Smooth muscle cell (in vitro differentiated cells): ENCODE data around the gene MMP3. TPM values are rescaled to one million over a fixed set of nuclear protein-coding genes. Genes with fewer than 3 reads are reported as not detected.

Experiments
- DNase-seq: peaks from one replicate; lab custom pipeline; 2025; ENCODE audit not compliant: unreplicated experiment; lab: John Stamatoyannopoulos, UW
- H2AFZ ChIP-seq: fragments of 200-600 bp; sonication (generic); 2 replicates; pipeline ENCODE4 v1.6.0; 2016; ENCODE audit warnings: antibody characterized with exemption, low read depth, mild to moderate bottlenecking
- H3F3A ChIP-seq: fragments of 200-600 bp; sonication (generic); 2 replicates; pipeline ENCODE4 v1.6.0; 2017; ENCODE audit warnings: antibody characterized with exemption, low read depth
- H3K27ac ChIP-seq: fragments of 200-600 bp; sonication (generic); 2 replicates; pipeline ENCODE4 v1.5.1; 2016; ENCODE audit warnings: low read depth, mild to moderate bottlenecking
- H3K27me3 ChIP-seq: fragments of 200-600 bp; sonication (generic); 2 replicates; pipeline ENCODE4 v1.6.1; 2016; ENCODE audit warnings: low read depth, mild to moderate bottlenecking
- H3K36me3 ChIP-seq: fragments of 200-600 bp; sonication (generic); 2 replicates; pipeline ENCODE4 v1.5.1; 2016; ENCODE audit warnings: low read depth
- H3K4me1 ChIP-seq: fragments of 200-600 bp; sonication (generic); 2 replicates; pipeline ENCODE4 v1.5.1; 2016; ENCODE audit warnings: low read depth
- H3K4me2 ChIP-seq: fragments of 200-600 bp; sonication (generic); 2 replicates; pipeline ENCODE4 v1.6.0; 2016; ENCODE audit warnings: mild to moderate bottlenecking
- H3K4me3 ChIP-seq: fragments of 200-600 bp; sonication (generic); 2 replicates; pipeline ENCODE4 v1.5.1; 2016; ENCODE audit warnings: mild to moderate bottlenecking
- H3K79me2 ChIP-seq: fragments of 200-600 bp; sonication (generic); 2 replicates; pipeline ENCODE4 v1.6.0; 2016; ENCODE audit warnings: low read depth, mild to moderate bottlenecking
- H3K9ac ChIP-seq: fragments of 200-600 bp; sonication (generic); 2 replicates; pipeline ENCODE4 v1.6.0; 2016; ENCODE audit warnings: low read depth
- H3K9me3 ChIP-seq: fragments of 200-600 bp; sonication (generic); replicated peaks from 2 replicates; pipeline ENCODE4 v1.5.1; 2016; ENCODE audit warnings: low read depth
- H4K20me1 ChIP-seq: fragments of 200-600 bp; sonication (generic); 2 replicates; pipeline ENCODE4 v1.6.0; 2016; ENCODE audit warnings: low read depth
- WGBS: methylation state at CpG from one replicate; pipeline ENCODE4 v1.1.7; 2016; ENCODE audit warnings: low lambda C conversion rate; 5-methylcytosine and 5-hydroxymethylcytosine counted together
- polyA plus RNA-seq: library from polyadenylated mRNA; unstranded; fragments of >200 nt; fragmentation: Nextera tagmentation; extraction: Ambion mirVana; gene quantifications from 2 replicates; pipeline ENCODE4 v1.2.1, GENCODE V29; 2016
- total RNA-seq: library from RNA; depleted of rRNA; stranded (reverse); fragments of >200 nt; gene quantifications from 2 replicates; pipeline ENCODE4 v1.2.3, GENCODE V29; 2014
- TF ChIP-seq, protein P1 (sequence below): fragments of 200-600 bp; sonication (generic); IDR thresholded peaks from 2 replicates; pipeline ENCODE4 v1.5.1; 2017; ENCODE audit warnings: borderline replicate concordance, mild to moderate bottlenecking, antibody characterized with exemption; ENCODE audit not compliant: insufficient read depth, poor library complexity, severe bottlenecking

The MMP3 gene
- total and polyA plus RNA-seq, 2 experiments from 2014 or later = 2.0 to 4.3 TPM

DNA sequence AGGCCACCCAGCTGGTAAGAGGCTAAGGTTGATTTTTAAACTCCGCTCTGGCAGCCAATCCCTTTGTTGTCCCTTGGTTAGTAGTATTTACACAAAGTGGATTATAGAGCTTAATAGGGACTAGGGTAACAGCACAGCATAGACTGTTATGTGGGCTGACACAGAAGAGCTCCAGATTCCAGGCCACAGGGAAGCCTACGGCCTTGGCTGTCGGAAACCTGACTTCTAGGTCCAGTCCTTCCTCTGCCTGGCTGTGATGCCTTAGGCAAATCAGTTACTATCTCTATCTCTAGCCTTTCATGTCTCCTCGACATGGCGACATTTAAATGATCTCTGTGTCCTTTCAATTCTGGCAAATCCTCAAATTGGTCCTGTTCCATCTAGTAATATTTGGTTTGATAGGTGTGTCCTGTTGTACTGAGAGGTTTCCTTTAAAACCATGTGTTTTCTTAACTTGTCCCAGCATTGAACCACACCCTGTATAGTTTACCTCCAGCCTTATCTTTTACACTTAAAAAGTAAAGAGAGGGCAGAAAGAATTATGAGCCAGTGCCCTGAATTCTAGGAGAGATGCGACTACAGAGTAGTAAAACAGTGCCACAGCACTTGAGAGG is 49.6 kb downstream of the MMP3 start:
- Histone ChIP-seq H2AFZ (no peak overlapping the region), H3K4me3 (no peak overlapping the region), H4K20me1 (no peaks in the 10 kb centered on the region), H3K9me3 (no peaks in the 10 kb centered on the region), H3K4me1 (no peaks in the 10 kb centered on the region), H3F3A (peaks cover 3% of the 10 kb centered on the region), H3K27ac (no peak overlapping the region), H3K4me2 (no peak overlapping the region), H3K27me3 (no peaks in the 10 kb centered on the region), H3K36me3 (no peaks in the 10 kb centered on the region), H3K79me2 (no peaks in the 10 kb centered on the region), H3K9ac (no peak overlapping the region)
- TF ChIP-seq, protein P1, sequence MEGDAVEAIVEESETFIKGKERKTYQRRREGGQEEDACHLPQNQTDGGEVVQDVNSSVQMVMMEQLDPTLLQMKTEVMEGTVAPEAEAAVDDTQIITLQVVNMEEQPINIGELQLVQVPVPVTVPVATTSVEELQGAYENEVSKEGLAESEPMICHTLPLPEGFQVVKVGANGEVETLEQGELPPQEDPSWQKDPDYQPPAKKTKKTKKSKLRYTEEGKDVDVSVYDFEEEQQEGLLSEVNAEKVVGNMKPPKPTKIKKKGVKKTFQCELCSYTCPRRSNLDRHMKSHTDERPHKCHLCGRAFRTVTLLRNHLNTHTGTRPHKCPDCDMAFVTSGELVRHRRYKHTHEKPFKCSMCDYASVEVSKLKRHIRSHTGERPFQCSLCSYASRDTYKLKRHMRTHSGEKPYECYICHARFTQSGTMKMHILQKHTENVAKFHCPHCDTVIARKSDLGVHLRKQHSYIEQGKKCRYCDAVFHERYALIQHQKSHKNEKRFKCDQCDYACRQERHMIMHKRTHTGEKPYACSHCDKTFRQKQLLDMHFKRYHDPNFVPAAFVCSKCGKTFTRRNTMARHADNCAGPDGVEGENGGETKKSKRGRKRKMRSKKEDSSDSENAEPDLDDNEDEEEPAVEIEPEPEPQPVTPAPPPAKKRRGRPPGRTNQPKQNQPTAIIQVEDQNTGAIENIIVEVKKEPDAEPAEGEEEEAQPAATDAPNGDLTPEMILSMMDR = no peak
- WGBS = 36% methylated on average over 6 of the region's 6 CpGs
- no peak for DNase-seq

GRCh38 chr11:102792604-102793003 is 50.8 kb downstream of the MMP3 start:
- no peak overlapping the region for H3K4me3 ChIP-seq
- H3K9ac ChIP-seq = no peak overlapping the region
- no peak overlapping the region for H2AFZ ChIP-seq
- TF ChIP-seq, protein P1 = no peak
- H3K79me2 ChIP-seq = no peaks in the 10 kb centered on the region
- H3K4me1 ChIP-seq = no peaks in the 10 kb centered on the region
- 66% methylated on average over 5 of the region's 5 CpGs for WGBS
- H4K20me1 ChIP-seq = no peaks in the 10 kb centered on the region
- no peaks in the 10 kb centered on the region for H3K27me3 ChIP-seq
- DNase-seq = no peak
- no peaks in the 10 kb centered on the region for H3K9me3 ChIP-seq
- H3F3A ChIP-seq = peaks cover 3% of the 10 kb centered on the region
- H3K4me2 ChIP-seq = no peak overlapping the region
- H3K27ac ChIP-seq = no peak overlapping the region
- H3K36me3 ChIP-seq = no peaks in the 10 kb centered on the region

- no peaks in the 10 kb centered on the region for H3K27me3 ChIP-seq
- TF ChIP-seq, protein P1 = no peak
- no peak overlapping the region for H2AFZ ChIP-seq
- 78% methylated on average over 4 of the region's 4 CpGs for WGBS
- no peaks in the 10 kb centered on the region for H3K36me3 ChIP-seq
- no peak overlapping the region for H3K4me2 ChIP-seq
- no peaks in the 10 kb centered on the region for H3K9me3 ChIP-seq
- H3K27ac ChIP-seq = no peak overlapping the region
- no peaks in the 10 kb centered on the region for H3K4me1 ChIP-seq
- no peaks in the 10 kb centered on the region for H3K79me2 ChIP-seq
- H4K20me1 ChIP-seq = no peaks in the 10 kb centered on the region
- H3K4me3 ChIP-seq = no peak overlapping the region
- H3K9ac ChIP-seq = no peak overlapping the region
- H3F3A ChIP-seq = peaks cover 3% of the 10 kb centered on the region
- DNase-seq = no peak
These were observed 52.0 kb downstream of the MMP3 start for GRCh38 chr11:102791271-102792036.
